ENCODE measurements around the gene CTNNA1. TPM values are rescaled to one million over a fixed set of nuclear protein-coding genes. Genes with fewer than 3 reads are reported as not detected.

CTNNA1 gene
- total RNA-seq, 1 donor from 2014 or later, result 331 TPM

- TF ChIP-seq CTCF (conservative IDR thresholded peaks at IDR 0.05; ENCODE audit: low read depth, low read length), result peak; percentile 69
- no peak for DNase-seq (ENCODE audit: low read depth)
- no peak overlapping the region for H3K4me3 ChIP-seq (ENCODE audit: low read depth, low read length)
These were observed 36.6 kb downstream of the CTNNA1 start for GRCh38 chr5:138789771-138790242.

GRCh38 chr5:138790684-138791083, 37.5 kb downstream of the CTNNA1 start:
- no peak overlapping the region for H3K4me3 ChIP-seq (ENCODE audit: low read depth, low read length)
- DNase-seq (ENCODE audit: low read depth), result no peak
- no peak for TF ChIP-seq CTCF (conservative IDR thresholded peaks at IDR 0.05; ENCODE audit: low read depth, low read length)

- no peak for TF ChIP-seq CTCF (conservative IDR thresholded peaks at IDR 0.05; ENCODE audit: low read depth, low read length)
- no peak overlapping the region for H3K4me3 ChIP-seq (ENCODE audit: low read depth, low read length)
- no peak for DNase-seq (ENCODE audit: low read depth)
These were observed 39.1 kb downstream of the CTNNA1 start for GRCh38 chr5:138792195-138792790.

GRCh38 chr5:138793575-138793974, 40.4 kb downstream of the CTNNA1 start:
- no peak for DNase-seq (ENCODE audit: low read depth)
- no peak for TF ChIP-seq CTCF (conservative IDR thresholded peaks at IDR 0.05; ENCODE audit: low read depth, low read length)
- no peak overlapping the region for H3K4me3 ChIP-seq (ENCODE audit: low read depth, low read length)

- H3K4me3 ChIP-seq (ENCODE audit: low read depth, low read length), result no peak overlapping the region
- TF ChIP-seq CTCF (conservative IDR thresholded peaks at IDR 0.05; ENCODE audit: low read depth, low read length), result no peak
- DNase-seq (ENCODE audit: low read depth), result no peak
These were observed 50.1 kb downstream of the CTNNA1 start for GRCh38 chr5:138803285-138803684.

- no peak overlapping the region for H3K4me3 ChIP-seq (ENCODE audit: low read depth, low read length)
- no peak for TF ChIP-seq CTCF (conservative IDR thresholded peaks at IDR 0.05; ENCODE audit: low read depth, low read length)
- no peak for DNase-seq (ENCODE audit: low read depth)
These were observed 50.7 kb downstream of the CTNNA1 start for GRCh38 chr5:138803935-138804334.

- DNase-seq (ENCODE audit: low read depth), result no peak
- no peak for TF ChIP-seq CTCF (conservative IDR thresholded peaks at IDR 0.05; ENCODE audit: low read depth, low read length)
- H3K4me3 ChIP-seq (ENCODE audit: low read depth, low read length), result no peak overlapping the region
These were observed 51.9 kb downstream of the CTNNA1 start for GRCh38 chr5:138805096-138805495.

Data from epithelial cell of proximal tubule (primary cell).